Left hindlimb (tissue), 1 donor: ENCODE data around the gene LYPLAL1.
"Not testable (repeated sequence)": the region's sequence is repeated elsewhere in the genome, so short reads cannot be mapped to it uniquely, and the experiment has no call there.

Experiments
- DNase-seq: peaks from one replicate; pipeline ENCODE4 v3.0.0-alpha.2; 2018

The LYPLAL1 gene

DNA sequence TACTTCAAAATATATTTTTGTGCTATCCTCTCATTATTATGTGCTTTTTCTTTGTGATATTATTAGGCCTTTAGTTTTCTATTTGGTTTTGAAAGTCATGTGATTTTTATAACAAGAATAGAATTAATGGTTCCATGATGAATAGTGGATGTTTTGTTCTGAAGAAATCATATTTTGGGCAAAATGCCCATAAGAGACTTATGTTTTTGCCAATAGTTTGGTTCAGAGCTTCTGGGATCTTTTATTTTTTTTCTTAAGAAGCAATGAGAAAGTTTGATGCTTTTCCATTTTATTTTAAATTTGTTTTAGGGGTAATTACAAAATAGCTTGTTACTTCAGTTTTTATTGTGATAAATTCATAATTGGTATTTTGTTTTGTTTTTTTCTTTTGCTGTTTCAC, 49.8 kb downstream of the LYPLAL1 start:
- no peak for DNase-seq

- no peak for DNase-seq
Measured at GRCh38 chr1:219226196-219226595, 52.5 kb downstream of the LYPLAL1 start.

GRCh38 chr1:219227360-219228057, 53.8 kb downstream of the LYPLAL1 start:
- no peak for DNase-seq

- DNase-seq: no peak
Measured at GRCh38 chr1:219228058-219228419, 54.4 kb downstream of the LYPLAL1 start.

DNA sequence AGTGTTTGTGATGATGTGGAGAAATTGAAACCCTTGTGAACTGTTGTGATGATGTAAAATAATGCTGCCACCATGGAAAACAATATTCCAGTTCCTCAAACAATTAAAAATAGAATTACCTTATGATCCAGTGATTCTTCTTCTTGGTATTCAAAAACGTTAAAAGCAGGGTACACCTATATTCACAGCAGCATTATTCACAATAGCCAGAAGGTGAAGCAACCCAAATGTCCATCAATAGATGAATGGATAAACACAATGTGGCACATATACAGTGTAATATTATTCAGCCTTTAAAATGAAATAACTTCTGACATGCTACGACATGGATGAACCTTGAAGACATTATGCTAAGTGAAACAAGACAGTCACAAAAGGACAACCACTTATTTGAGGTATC, 59.2 kb downstream of the LYPLAL1 start:
- DNase-seq: no peak

DNA sequence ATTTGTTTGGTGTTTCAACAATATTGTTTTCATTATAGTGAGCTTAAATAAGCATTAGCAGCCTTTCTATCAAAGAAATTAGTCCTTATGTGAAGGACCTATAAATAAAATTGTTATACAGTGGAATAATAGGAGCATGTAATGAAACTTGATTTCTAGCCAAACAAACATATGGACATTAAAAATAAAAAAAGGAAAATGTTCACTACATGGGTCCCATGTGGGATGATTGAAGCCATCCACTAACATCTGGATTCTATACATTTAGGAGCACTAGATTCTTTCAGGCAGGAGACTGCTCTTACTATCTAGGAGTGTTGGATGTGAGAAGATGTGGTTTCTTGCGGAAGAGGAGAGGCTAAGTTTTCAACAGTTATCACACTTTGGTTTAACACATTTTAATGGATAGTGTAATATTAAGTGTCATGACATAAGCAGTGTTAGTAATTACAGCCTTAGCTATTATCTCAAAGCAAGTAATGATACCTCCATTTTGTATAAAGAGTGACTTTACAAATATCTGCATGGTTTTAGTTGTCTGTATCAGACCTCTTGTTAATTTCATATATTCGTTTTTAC, 62.3 kb downstream of the LYPLAL1 start:
- DNase-seq: no peak

- no peak for DNase-seq
Measured at GRCh38 chr1:219236933-219237610, 63.4 kb downstream of the LYPLAL1 start.

GRCh38 chr1:219239518-219239917, 65.8 kb downstream of the LYPLAL1 start:
- DNase-seq: no peak

DNA sequence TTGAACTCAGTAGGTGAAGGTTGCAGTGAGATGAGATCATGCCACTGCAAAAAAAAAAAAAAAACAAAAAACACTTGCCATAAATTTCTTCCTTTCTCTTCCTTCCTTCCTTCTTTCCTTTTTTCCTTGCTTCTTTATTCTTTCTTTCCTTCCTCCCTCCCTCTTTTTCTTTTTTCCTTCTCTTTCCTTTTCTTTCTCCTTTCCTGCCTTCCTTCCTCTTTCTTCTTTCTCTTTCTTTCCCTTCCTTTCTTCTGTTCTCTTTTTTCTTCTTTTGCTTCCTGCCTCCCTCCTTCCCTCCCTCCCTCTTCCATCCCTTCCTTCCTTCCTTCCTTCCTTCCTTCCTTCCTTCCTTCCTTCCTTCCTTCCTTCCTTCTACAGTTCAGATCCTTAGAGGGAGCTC, 71.2 kb downstream of the LYPLAL1 start:
- no peak for DNase-seq

- no peak for DNase-seq
Measured at GRCh38 chr1:219247441-219247840, 73.8 kb downstream of the LYPLAL1 start.

- DNase-seq: not testable (repeated sequence)
Measured at GRCh38 chr1:219250468-219250867, 76.8 kb downstream of the LYPLAL1 start.

DNA sequence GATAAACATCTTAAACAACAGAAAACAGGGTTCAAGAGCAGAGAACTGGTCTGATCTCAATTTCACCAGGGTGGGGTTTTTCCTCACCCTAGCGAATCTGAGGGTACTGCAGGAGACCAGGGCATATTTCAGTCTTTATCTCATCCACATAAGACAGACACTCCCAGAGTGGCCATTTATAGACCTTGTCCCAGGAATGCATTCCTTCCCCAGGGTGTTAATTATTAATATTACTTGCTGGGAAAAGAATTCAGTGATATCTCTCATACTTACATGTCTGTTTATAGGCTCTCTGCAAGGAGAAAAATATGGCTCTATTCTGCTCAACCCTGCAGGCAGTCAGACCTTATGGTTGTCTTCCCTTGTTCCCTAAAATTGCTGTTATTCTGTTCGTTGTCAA, 84.1 kb downstream of the LYPLAL1 start:
- no peak for DNase-seq

- no peak for DNase-seq
Measured at GRCh38 chr1:219261454-219261853, 87.8 kb downstream of the LYPLAL1 start.
